Activated T-cell treated with anti-CD3 and anti-CD28 coated beads, Interleukin-2, amount 50 U/mL, for 72 hours (primary cell): ENCODE data around the gene TDRD12. TPM values are rescaled to one million over a fixed set of nuclear protein-coding genes. Genes with fewer than 3 reads are reported as not detected.
A peak's percentile ranks its signal among the peaks of the same experiment; 100 is the strongest.
"Not testable (repeated sequence)": the region's sequence is repeated elsewhere in the genome, so short reads cannot be mapped to it uniquely, and the experiment has no call there.

Source experiments
- ATAC-seq, 2 donors: fragments of 150-1000 bp; cut with Tn5 transposase; replicated peaks in 1 of 2; 2 replicates each; pipeline ENCODE4 v1.10.0; 2021; ENCODE audit warnings: moderate library complexity in 2 of 2, mild to moderate bottlenecking in 1 of 2
- DNase-seq, 2 donors: peaks; one replicate each; pipeline ENCODE4 v3.0.0; 2021 to 2022; ENCODE audit warnings: mixed read lengths in 1 of 2
- H3K27ac Mint-ChIP-seq: one replicate; pipeline ENCODE4 v1.8.0; 2022; ENCODE audit warnings: mild to moderate bottlenecking, moderate library complexity, mixed read lengths
- H3K27me3 Mint-ChIP-seq: one replicate; pipeline ENCODE4 v1.8.0; 2022; ENCODE audit warnings: low read depth, mixed read lengths
- H3K36me3 Mint-ChIP-seq, 2 donors: one replicate each; pipeline ENCODE4 v1.8.0; 2022; ENCODE audit warnings: mixed read lengths in 2 of 2, mild to moderate bottlenecking in 1 of 2; ENCODE audit not compliant: insufficient read depth in 2 of 2
- H3K4me1 Mint-ChIP-seq: one replicate; pipeline ENCODE4 v1.8.0; 2022; ENCODE audit warnings: low read depth, mixed read lengths
- H3K4me3 Mint-ChIP-seq, 2 donors: one replicate each; pipeline ENCODE4 v1.8.0; 2022; ENCODE audit warnings: mild to moderate bottlenecking in 2 of 2, mixed read lengths in 2 of 2, moderate library complexity in 2 of 2
- H3K9me3 Mint-ChIP-seq, 2 donors: one replicate each; pipeline ENCODE4 v1.8.0; 2022; ENCODE audit warnings: mixed read lengths in 2 of 2
- total RNA-seq, 2 donors: library from RNA; stranded (reverse); gene quantifications; one replicate each; pipeline ENCODE4 v1.2.3, GENCODE V29; 2022

Gene TDRD12
- total RNA-seq, 2 donors from 2014 or later: 0.91 to 2.0 TPM

DNA sequence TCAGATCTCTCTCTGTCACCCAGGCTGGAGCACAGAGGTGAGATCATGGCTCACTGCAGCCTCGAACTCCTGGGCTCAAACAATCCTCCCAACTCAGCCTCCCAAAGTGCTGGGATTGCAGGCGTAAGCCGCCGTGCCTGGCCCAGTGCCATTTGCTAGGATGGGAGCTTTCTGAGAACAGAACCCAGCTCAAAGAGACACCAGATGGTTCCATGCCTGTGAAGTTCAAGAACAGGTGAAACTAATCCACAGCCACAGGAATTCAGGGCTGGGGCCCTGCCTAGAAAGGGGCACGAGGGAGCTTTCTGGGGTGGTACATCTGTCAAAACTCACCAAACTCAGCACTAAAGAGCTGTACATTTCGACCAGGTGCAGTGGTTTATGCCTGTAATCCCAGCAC is 145.8 kb downstream of the TDRD12 start:
- DNase-seq (no peak), ATAC-seq (no peak)
- Mint-ChIP-seq H3K36me3 (no peaks in the 10 kb centered on the region), H3K4me1 (no peaks in the 10 kb centered on the region), H3K27me3 (no peaks in the 10 kb centered on the region), H3K27ac (no peak overlapping the region), H3K9me3 (no peaks in the 10 kb centered on the region), H3K4me3 (no peak overlapping the region)

DNA sequence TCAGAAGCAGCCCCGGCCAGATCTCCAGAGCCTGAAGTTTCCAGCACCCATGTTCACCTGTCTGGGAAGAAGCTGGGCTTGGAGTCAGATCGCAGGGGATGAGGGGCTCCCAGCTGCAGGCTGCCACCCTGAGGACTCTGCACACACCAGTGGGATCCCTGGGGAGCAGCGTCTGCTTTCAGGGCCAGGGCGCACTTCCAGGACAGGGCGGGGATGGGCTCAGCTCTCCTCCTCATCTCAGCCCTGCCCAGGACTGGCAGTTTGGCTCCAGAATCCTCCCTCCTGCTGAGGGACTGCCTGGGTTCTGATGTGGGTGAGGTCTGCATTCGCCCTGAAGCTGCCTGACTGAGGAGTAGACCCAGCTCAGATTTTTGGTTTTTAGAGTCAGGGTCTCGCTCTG is 146.5 kb downstream of the TDRD12 start:
- Mint-ChIP-seq H3K4me3 (no peak overlapping the region), H3K9me3 (no peaks in the 10 kb centered on the region), H3K27ac (no peak overlapping the region), H3K4me1 (no peaks in the 10 kb centered on the region), H3K27me3 (no peaks in the 10 kb centered on the region), H3K36me3 (no peaks in the 10 kb centered on the region)
- DNase-seq (no peak), ATAC-seq (no peak)

DNA sequence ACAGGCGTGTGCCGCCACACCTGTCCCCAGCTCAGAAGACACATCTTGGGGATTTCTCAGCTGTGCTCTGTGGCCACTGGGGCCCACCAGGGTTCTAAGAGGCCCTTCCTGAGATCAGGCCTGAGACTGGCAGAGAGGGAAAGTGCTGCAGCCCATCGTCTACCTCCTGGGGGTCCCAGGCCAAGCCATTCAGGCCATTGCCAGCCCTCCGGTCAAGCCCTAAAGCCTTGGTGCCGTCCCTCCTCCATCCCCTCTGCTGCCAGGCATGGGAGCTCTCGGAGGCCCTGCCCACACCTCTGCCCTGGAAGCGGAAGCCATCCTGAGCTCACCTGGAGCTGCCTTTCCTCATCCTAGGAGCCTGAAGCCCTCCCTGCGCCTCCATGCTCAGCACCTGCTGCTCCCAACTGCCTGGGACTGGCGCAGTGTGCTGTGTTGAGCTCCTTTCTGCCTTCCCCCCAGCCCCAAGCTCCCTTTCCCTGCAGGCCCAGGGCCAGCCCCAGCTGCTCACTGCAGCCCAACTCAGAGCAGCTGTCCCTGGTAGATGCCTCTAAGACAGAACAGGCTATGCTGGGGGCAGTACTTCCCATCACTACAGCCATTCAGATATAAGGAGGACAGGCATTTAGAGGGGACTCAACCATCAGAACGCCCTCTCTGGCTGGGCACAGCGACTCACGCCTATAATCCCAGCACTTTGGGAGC is 147.1 kb downstream of the TDRD12 start:
- ATAC-seq (no peak), DNase-seq (no peak)
- no peaks in the 10 kb centered on the region for H3K9me3 Mint-ChIP-seq
- H3K4me3 Mint-ChIP-seq: no peak overlapping the region
- no peaks in the 10 kb centered on the region for H3K36me3 Mint-ChIP-seq
- no peaks in the 10 kb centered on the region for H3K27me3 Mint-ChIP-seq
- H3K4me1 Mint-ChIP-seq: no peaks in the 10 kb centered on the region
- H3K27ac Mint-ChIP-seq: no peak overlapping the region

- H3K4me3 Mint-ChIP-seq, H3K36me3 Mint-ChIP-seq, H3K27ac Mint-ChIP-seq, H3K27me3 Mint-ChIP-seq, DNase-seq, H3K9me3 Mint-ChIP-seq, H3K4me1 Mint-ChIP-seq, ATAC-seq: not testable (repeated sequence)
These were observed 147.9 kb downstream of the TDRD12 start for GRCh38 chr19:32867436-32867835.

DNA sequence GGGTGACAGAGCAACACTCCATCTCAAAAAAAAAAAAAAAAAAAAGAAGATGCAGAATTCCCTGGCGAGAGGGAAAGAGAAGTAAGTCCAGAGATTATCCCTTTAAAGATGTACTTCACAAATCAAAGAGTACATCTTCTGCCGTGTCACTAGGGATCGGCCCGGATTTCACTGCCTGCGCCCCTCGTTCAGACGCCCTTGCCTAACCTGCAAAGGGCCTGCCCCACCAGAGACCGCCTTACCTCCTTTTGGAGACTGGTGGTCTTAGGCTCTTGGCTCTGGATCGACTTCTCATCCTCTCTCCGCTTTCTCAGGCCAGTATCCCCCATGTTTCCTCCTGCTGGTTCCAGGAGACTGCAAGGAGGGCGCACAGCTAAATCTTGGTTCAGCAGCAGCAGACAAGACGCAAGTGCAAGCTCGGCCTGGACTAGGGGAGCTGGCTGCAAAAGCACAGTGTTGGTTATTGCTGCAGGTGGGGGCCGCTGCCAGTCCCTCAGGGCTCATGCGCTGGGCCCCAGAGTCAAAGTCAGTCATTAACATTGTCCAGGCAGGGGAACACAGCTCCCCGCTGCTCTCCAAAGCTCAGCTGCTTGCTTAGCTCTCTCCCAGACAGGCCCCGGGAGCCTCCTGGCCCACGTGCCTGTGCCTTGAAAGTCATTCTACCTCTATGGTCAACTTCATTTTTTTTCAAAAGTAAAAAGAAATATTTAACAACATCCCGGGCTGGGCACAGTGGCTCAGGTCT is 148.8 kb downstream of the TDRD12 start:
- no peaks in the 10 kb centered on the region for H3K9me3 Mint-ChIP-seq
- H3K36me3 Mint-ChIP-seq: no peaks in the 10 kb centered on the region
- no peaks in the 10 kb centered on the region for H3K27me3 Mint-ChIP-seq
- no peak overlapping the region for H3K4me3 Mint-ChIP-seq
- no peak for DNase-seq
- no peak overlapping the region for H3K27ac Mint-ChIP-seq
- no peak for ATAC-seq
- peaks cover 7% of the 10 kb centered on the region for H3K4me1 Mint-ChIP-seq

GRCh38 chr19:32869369-32869965 is 149.9 kb downstream of the TDRD12 start, which contains the start of gene SLC7A9:
TSS of gene SLC7A9 (minus strand) at chr19:32869767. CDS start at chr19:32868534, 1,233 bp downstream.
- peaks cover 18% of the 10 kb centered on the region for H3K4me1 Mint-ChIP-seq
- H3K27ac Mint-ChIP-seq: no peak within 1 kb of the TSS
- H3K9me3 Mint-ChIP-seq: no peaks in the 10 kb centered on the region
- no peaks in the 10 kb centered on the region for H3K36me3 Mint-ChIP-seq
- H3K27me3 Mint-ChIP-seq: no peaks in the 10 kb centered on the region
- DNase-seq: no peak
- H3K4me3 Mint-ChIP-seq: no peak within 1 kb of the TSS
- ATAC-seq: no peak

DNA sequence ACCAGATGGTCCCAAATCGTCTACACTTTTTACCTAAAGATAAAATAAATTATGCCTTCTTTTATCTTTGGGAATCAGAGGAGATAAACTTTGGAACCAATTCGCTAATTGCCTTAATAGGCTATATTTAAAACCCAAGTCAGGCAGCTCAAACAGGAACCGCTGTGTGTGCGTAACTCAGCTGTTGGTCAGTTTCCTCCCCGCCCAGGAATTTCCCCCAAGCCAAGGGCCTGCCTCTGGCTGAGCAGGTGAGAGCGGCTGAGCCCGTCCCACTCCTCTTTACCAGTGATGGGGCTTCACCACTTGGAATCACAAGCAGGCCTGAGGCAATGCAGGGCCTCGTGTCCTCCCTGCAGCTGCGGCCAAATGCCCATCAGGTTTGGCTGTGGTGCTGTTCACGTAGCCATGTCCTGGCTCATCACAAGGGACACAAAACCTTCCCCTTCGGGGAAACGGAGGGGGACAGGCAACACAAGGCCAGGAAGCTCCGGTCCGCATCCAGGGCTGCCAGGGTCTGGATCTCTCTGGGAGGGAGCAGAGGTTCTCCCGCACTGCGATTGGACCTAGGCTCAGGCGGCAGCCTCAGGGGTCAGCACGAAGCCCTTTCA is 150.5 kb downstream of the TDRD12 start:
- ATAC-seq (no peak), DNase-seq (no peak)
- no peaks in the 10 kb centered on the region for H3K27me3 Mint-ChIP-seq
- no peak overlapping the region for H3K4me3 Mint-ChIP-seq
- H3K36me3 Mint-ChIP-seq: no peaks in the 10 kb centered on the region
- H3K4me1 Mint-ChIP-seq: peaks cover 18% of the 10 kb centered on the region
- no peak overlapping the region for H3K27ac Mint-ChIP-seq
- no peaks in the 10 kb centered on the region for H3K9me3 Mint-ChIP-seq

- peaks cover 18% of the 10 kb centered on the region for H3K4me1 Mint-ChIP-seq
- H3K4me3 Mint-ChIP-seq: no peak overlapping the region
- no peak for ATAC-seq
These were observed 151.4 kb downstream of the TDRD12 start for GRCh38 chr19:32870981-32871451.

GRCh38 chr19:32872391-32872790 is 152.8 kb downstream of the TDRD12 start:
- ATAC-seq (no peak), DNase-seq (no peak)
- no peaks in the 10 kb centered on the region for H3K36me3 Mint-ChIP-seq
- no peak overlapping the region for H3K4me3 Mint-ChIP-seq
- no peak overlapping the region for H3K27ac Mint-ChIP-seq
- no peaks in the 10 kb centered on the region for H3K27me3 Mint-ChIP-seq
- peaks cover 18% of the 10 kb centered on the region for H3K4me1 Mint-ChIP-seq
- H3K9me3 Mint-ChIP-seq: no peaks in the 10 kb centered on the region

More at GRCh38 chr19:32870981-32871451, 151.4 kb downstream of the TDRD12 start:
- Mint-ChIP-seq H3K27me3 (no peaks in the 10 kb centered on the region), H3K27ac (no peak overlapping the region), H3K9me3 (no peaks in the 10 kb centered on the region), H3K36me3 (no peaks in the 10 kb centered on the region)
- no peak for DNase-seq

GRCh38 chr19:32873247-32873959 is 153.8 kb downstream of the TDRD12 start:
- H3K4me3 Mint-ChIP-seq: no peak overlapping the region
- DNase-seq (peak; percentile 25 to 50), ATAC-seq (peak; percentile 33 to 69)
- no peaks in the 10 kb centered on the region for H3K36me3 Mint-ChIP-seq
- no peaks in the 10 kb centered on the region for H3K27me3 Mint-ChIP-seq
- H3K4me1 Mint-ChIP-seq: peaks cover 18% of the 10 kb centered on the region
- no peak overlapping the region for H3K27ac Mint-ChIP-seq
- H3K9me3 Mint-ChIP-seq: no peaks in the 10 kb centered on the region

DNA sequence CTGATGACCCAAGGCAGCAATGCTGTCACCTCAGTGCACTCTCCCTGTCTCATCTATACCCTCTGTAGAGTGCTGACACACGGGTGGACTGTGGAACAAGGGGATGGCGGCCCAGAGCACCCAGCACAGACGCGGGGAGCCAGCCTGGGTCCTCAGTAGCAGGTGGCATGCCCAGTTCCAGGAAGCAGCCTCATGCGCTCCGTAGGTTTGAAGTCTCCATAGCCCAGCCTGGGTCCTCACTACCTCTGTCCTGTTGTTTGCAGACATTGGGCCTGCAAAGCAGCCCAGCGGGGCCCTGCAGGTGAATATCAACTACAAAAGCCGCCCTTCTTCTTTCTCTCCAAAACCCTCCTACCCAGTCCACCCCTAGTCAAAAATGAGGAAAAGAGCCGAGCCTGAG is 155.0 kb downstream of the TDRD12 start:
- H3K4me1 Mint-ChIP-seq: peaks cover 18% of the 10 kb centered on the region
- no peaks in the 10 kb centered on the region for H3K36me3 Mint-ChIP-seq
- no peak for ATAC-seq
- no peak for DNase-seq
- no peak overlapping the region for H3K4me3 Mint-ChIP-seq
- no peaks in the 10 kb centered on the region for H3K27me3 Mint-ChIP-seq
- no peaks in the 10 kb centered on the region for H3K9me3 Mint-ChIP-seq
- H3K27ac Mint-ChIP-seq: no peak overlapping the region

DNA sequence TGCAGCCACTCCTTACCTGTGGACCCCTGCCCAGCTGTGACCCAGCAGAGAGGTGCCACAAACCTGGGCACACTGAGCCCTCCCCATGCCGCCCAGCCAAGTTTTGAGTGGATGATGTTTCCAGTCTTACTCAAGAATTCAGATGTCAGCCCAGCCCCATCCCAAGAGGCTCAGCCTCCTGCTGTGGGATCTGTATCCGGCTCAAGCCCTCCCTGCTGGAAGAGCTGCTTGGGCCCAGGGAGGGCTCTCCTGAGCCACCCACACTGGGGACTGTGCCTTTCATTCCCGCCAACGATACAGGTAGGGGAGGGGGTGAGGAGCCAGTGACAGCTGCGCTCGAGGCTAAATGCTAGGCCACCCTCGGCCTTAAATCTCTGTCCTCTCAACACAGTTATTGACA is 155.9 kb downstream of the TDRD12 start:
- H3K27me3 Mint-ChIP-seq: no peaks in the 10 kb centered on the region
- peaks cover 18% of the 10 kb centered on the region for H3K4me1 Mint-ChIP-seq
- H3K27ac Mint-ChIP-seq: no peak overlapping the region
- H3K9me3 Mint-ChIP-seq: no peaks in the 10 kb centered on the region
- DNase-seq: no peak
- ATAC-seq: no peak
- no peaks in the 10 kb centered on the region for H3K36me3 Mint-ChIP-seq
- H3K4me3 Mint-ChIP-seq: no peak overlapping the region
